IMR-90 (cell line): ENCODE data around the gene KLC3. TPM values are rescaled to one million over a fixed set of nuclear protein-coding genes. Genes with fewer than 3 reads are reported as not detected.

Source experiments
- ATAC-seq: fragments of 200-7000 bp; cut with Tn5 transposase; 2 replicates; pipeline ENCODE4 v1.9.1; 2020; ENCODE audit warnings: low read depth, mild to moderate bottlenecking, moderate library complexity
- BruUV-seq: library from RNA; stranded (reverse); fragments of 400-500 nt; replicated peaks from 2 replicates; lab custom pipeline; 2021; lab: Mats Ljungman, UMichigan
- CTCF ChIA-PET: fragments of 300-600 bp; formaldehyde crosslinking; extraction: SDS; loops from one replicate; lab custom pipeline; 2021; ENCODE audit warnings: antibody characterized with exemption; lab: Yijun Ruan, JAX
- POLR2A ChIA-PET: fragments of 300-600 bp; sonication (Branson Sonifier 250); formaldehyde crosslinking; loops from one replicate; lab custom pipeline; 2022; ENCODE audit warnings: antibody characterized with exemption; ENCODE audit not compliant: unreplicated experiment; lab: Charles Lee
- DNase-seq: peaks from one replicate; pipeline ENCODE4 v3.0.0; 2013
- H2AFZ ChIP-seq: replicated peaks from 2 replicates; pipeline ENCODE3; 2013; ENCODE audit warnings: low read length, mild to moderate bottlenecking; ENCODE audit not compliant: poor library complexity
- H2AK5ac ChIP-seq: 2 replicates; pipeline ENCODE4 v1.6.1; 2013; ENCODE audit warnings: low read depth, low read length, inconsistent platforms
- H2AK9ac ChIP-seq: replicated peaks from 2 replicates; pipeline ENCODE3; 2013; ENCODE audit warnings: mild to moderate bottlenecking, low read depth, low read length, moderate library complexity; ENCODE audit not compliant: poor library complexity
- H2BK120ac ChIP-seq: 2 replicates; pipeline ENCODE4 v1.6.1; 2013; ENCODE audit warnings: low read depth, low read length, inconsistent platforms
- H2BK15ac ChIP-seq: 3 replicates; pipeline ENCODE4 v1.6.1; 2013; ENCODE audit warnings: low read depth, low read length, inconsistent platforms
- H2BK20ac ChIP-seq: 2 replicates; pipeline ENCODE4 v1.6.1; 2013; ENCODE audit warnings: low read depth, mild to moderate bottlenecking, inconsistent platforms, low read length, moderate library complexity
- H2BK5ac ChIP-seq: 2 replicates; pipeline ENCODE4 v1.6.1; 2013; ENCODE audit warnings: mild to moderate bottlenecking, low read depth, low read length, inconsistent platforms; ENCODE audit not compliant: poor library complexity, severe bottlenecking
- H3K14ac ChIP-seq: replicated peaks from 2 replicates; pipeline ENCODE4 v1.6.1; 2013; ENCODE audit warnings: low read depth, low read length, inconsistent platforms
- H3K18ac ChIP-seq: 2 replicates; pipeline ENCODE4 v1.6.1; 2013; ENCODE audit warnings: low read depth, low read length, control low read depth
- H3K23ac ChIP-seq: 2 replicates; pipeline ENCODE4 v1.6.1; 2013; ENCODE audit warnings: low read depth, low read length, inconsistent platforms
- H3K27ac ChIP-seq: 2 replicates; pipeline ENCODE4 v1.5.1; 2013; ENCODE audit warnings: mild to moderate bottlenecking, control low read depth, low read length; ENCODE audit not compliant: insufficient read depth
- H3K27me3 ChIP-seq: 2 replicates; pipeline ENCODE4 v1.6.1; 2013; ENCODE audit warnings: low read length; ENCODE audit not compliant: control insufficient read depth, insufficient read depth
- H3K36me3 ChIP-seq: 2 replicates; pipeline ENCODE4 v1.6.1; 2013; ENCODE audit warnings: low read length, mixed read lengths; ENCODE audit not compliant: control insufficient read depth, insufficient read depth
- H3K4ac ChIP-seq: 2 replicates; pipeline ENCODE4 v1.6.1; 2013; ENCODE audit warnings: low read depth, low read length, inconsistent platforms
- H3K4me1 ChIP-seq: 2 replicates; pipeline ENCODE4 v1.6.1; 2013; ENCODE audit warnings: low read length, mixed read lengths; ENCODE audit not compliant: control insufficient read depth, insufficient read depth
- H3K4me2 ChIP-seq: 2 replicates; pipeline ENCODE4 v1.6.1; 2013; ENCODE audit warnings: low read depth, mild to moderate bottlenecking, control low read depth, low read length, moderate library complexity
- H3K4me3 ChIP-seq: 2 replicates; pipeline ENCODE4 v1.5.1; 2013; ENCODE audit warnings: low read depth, mild to moderate bottlenecking, control low read depth, low read length, moderate library complexity; ENCODE audit not compliant: insufficient read depth
- H3K56ac ChIP-seq: 2 replicates; pipeline ENCODE4 v1.6.1; 2013; ENCODE audit warnings: low read length, inconsistent platforms; ENCODE audit not compliant: insufficient read depth; ENCODE audit errors: extremely low read depth
- H3K79me1 ChIP-seq, 2 experiments: 2 replicates each; pipeline ENCODE4 v1.6.1; 2013; ENCODE audit warnings: low read length in 2 of 2, inconsistent platforms in 1 of 2, low read depth in 1 of 2
- H3K9ac ChIP-seq: 2 replicates; pipeline ENCODE4 v1.6.1; 2013; ENCODE audit warnings: low read depth, low read length, control low read depth
- H3K9me1 ChIP-seq: 2 replicates; pipeline ENCODE4 v1.6.1; 2013; ENCODE audit warnings: low read length, inconsistent platforms; ENCODE audit not compliant: insufficient read depth
- H3K9me3 ChIP-seq: 2 replicates; pipeline ENCODE4 v1.6.1; 2013; ENCODE audit warnings: low read length; ENCODE audit not compliant: control insufficient read depth, insufficient read depth
- H4K20me1 ChIP-seq: 2 replicates; pipeline ENCODE4 v1.6.1; 2013; ENCODE audit warnings: low read length, inconsistent platforms; ENCODE audit not compliant: insufficient read depth
- H4K5ac ChIP-seq: 2 replicates; pipeline ENCODE4 v1.6.1; 2013; ENCODE audit warnings: mild to moderate bottlenecking, low read depth, low read length, control low read depth
- H4K8ac ChIP-seq, 2 experiments: 2 replicates each; pipeline ENCODE4 v1.6.1; 2013; ENCODE audit warnings: low read depth in 2 of 2, low read length in 2 of 2, control low read depth in 1 of 2, inconsistent platforms in 1 of 2
- H4K91ac ChIP-seq: 2 replicates; pipeline ENCODE4 v1.6.1; 2013; ENCODE audit warnings: low read depth, low read length, inconsistent platforms; ENCODE audit not compliant: insufficient read depth
- BHLHE40 ChIP-seq: fragments of 150-350 bp; IDR thresholded peaks from 2 replicates; pipeline ENCODE4 v1.6.1; 2016; ENCODE audit warnings: mild to moderate bottlenecking, low read depth, low read length
- CEBPB ChIP-seq: IDR thresholded peaks from 2 replicates; pipeline ENCODE4 v1.6.1; 2012; ENCODE audit warnings: low read depth, low read length, improper control_type of control experiment
- CHD1 ChIP-seq: IDR thresholded peaks from 2 replicates; pipeline ENCODE4 v1.6.1; 2012; ENCODE audit warnings: low read depth, low read length, improper control_type of control experiment
- FOS ChIP-seq: fragments of 150-350 bp; IDR thresholded peaks from 2 replicates; pipeline ENCODE4 v1.6.1; 2016; ENCODE audit warnings: low read depth, low read length
- MAFK ChIP-seq: IDR thresholded peaks from 2 replicates; pipeline ENCODE4 v1.6.1; 2012; ENCODE audit warnings: low read depth, low read length, improper control_type of control experiment
- MAZ ChIP-seq: IDR thresholded peaks from 2 replicates; pipeline ENCODE4 v1.6.1; 2012; ENCODE audit warnings: low read depth, mild to moderate bottlenecking, low read length, improper control_type of control experiment, moderate library complexity, borderline replicate concordance
- MXI1 ChIP-seq: IDR thresholded peaks from 2 replicates; pipeline ENCODE4 v1.6.1; 2012; ENCODE audit warnings: low read depth, mild to moderate bottlenecking, low read length, moderate library complexity, borderline replicate concordance
- NFE2L2 ChIP-seq: fragments of 150-350 bp; IDR thresholded peaks from 2 replicates; pipeline ENCODE4 v1.6.1; 2016; ENCODE audit warnings: low read depth, mild to moderate bottlenecking, low read length
- POLR2A ChIP-seq: IDR thresholded peaks from 2 replicates; pipeline ENCODE4 v1.6.1; 2012; ENCODE audit warnings: mild to moderate bottlenecking, low read depth, low read length
- RAD21 ChIP-seq: IDR thresholded peaks from 2 replicates; pipeline ENCODE4 v1.6.1; 2012; ENCODE audit warnings: low read length, improper control_type of control experiment
- RCOR1 ChIP-seq: IDR thresholded peaks from 2 replicates; pipeline ENCODE4 v1.6.1; 2012; ENCODE audit warnings: mild to moderate bottlenecking, low read length, improper control_type of control experiment; ENCODE audit not compliant: insufficient replicate concordance
- RFX5 ChIP-seq: IDR thresholded peaks from 2 replicates; pipeline ENCODE4 v1.8.0; 2012; ENCODE audit warnings: low read depth, mild to moderate bottlenecking, low read length, moderate library complexity
- SMC3 ChIP-seq: fragments of 150-350 bp; IDR thresholded peaks from 2 replicates; pipeline ENCODE4 v1.6.1; 2016; ENCODE audit warnings: low read depth, mild to moderate bottlenecking, antibody characterized with exemption, low read length, moderate library complexity
- WGBS, 2 experiments: methylation state at CpG; one replicate each; pipeline versions ENCODE4 v1.1.5 to v1.1.7; 2013; ENCODE audit warnings: missing lambda C conversion rate in 2 of 2; ENCODE audit not compliant: insufficient read length in 1 of 2; ENCODE audit errors: extremely low coverage in 2 of 2; 5-methylcytosine and 5-hydroxymethylcytosine counted together
- dilution Hi-C: fragments of 300-500 bp; cut with HindIII; formaldehyde crosslinking; loops from one replicate; pipeline ENCODE4 v1.14.3; 2018; ENCODE audit warnings: low sequenced_read_pairs; ENCODE audit not compliant: unreplicated experiment
- in situ Hi-C: fragments of 300-500 bp; cut with MboI; formaldehyde crosslinking; loops from 3 replicates; pipeline ENCODE4 v1.14.3; 2019; ENCODE audit warnings: low sequenced_read_pairs, inconsistent platforms, mixed read lengths
- intact Hi-C: fragments of 100-400 bp; cut with micrococcal nuclease; formaldehyde crosslinking; loops from 2 replicates; pipeline ENCODE4 v1.10.0; 2022
- polyA plus RNA-seq, 3 experiments: library from polyadenylated mRNA; depleted of rRNA; stranded (reverse); fragments of >200 nt; gene quantifications; 2 replicates each; pipeline ENCODE4 v1.2.3, GENCODE V29; 2012; ENCODE audit warnings: low replicate concordance in 1 of 3
- total RNA-seq: library from RNA; depleted of rRNA; stranded (reverse); fragments of >200 nt; gene quantifications from 2 replicates; pipeline ENCODE4 v1.2.3, GENCODE V29; 2012
- TF ChIP-seq, protein P1 (sequence below): fragments of 150-350 bp; IDR thresholded peaks from 2 replicates; pipeline ENCODE4 v1.6.1; 2016; ENCODE audit warnings: low read depth, mild to moderate bottlenecking, low read length, moderate library complexity, borderline replicate concordance
- TF ChIP-seq, protein P2 (sequence below): fragments of 150-350 bp; IDR thresholded peaks from 2 replicates; pipeline ENCODE4 v1.6.1; 2017; ENCODE audit warnings: mild to moderate bottlenecking, antibody characterized with exemption, low read length, low read depth
- TF ChIP-seq, protein P3 (sequence below): conservative IDR thresholded peaks from 2 replicates; pipeline ENCODE4 v1.5.1; 2012; ENCODE audit warnings: mild to moderate bottlenecking, low read depth, low read length, improper control_type of control experiment

KLC3 gene
- total and polyA plus RNA-seq, 2 of the 4 experiments (the other 2 are of a cell fraction): 0.14 to 0.18 TPM

DNA sequence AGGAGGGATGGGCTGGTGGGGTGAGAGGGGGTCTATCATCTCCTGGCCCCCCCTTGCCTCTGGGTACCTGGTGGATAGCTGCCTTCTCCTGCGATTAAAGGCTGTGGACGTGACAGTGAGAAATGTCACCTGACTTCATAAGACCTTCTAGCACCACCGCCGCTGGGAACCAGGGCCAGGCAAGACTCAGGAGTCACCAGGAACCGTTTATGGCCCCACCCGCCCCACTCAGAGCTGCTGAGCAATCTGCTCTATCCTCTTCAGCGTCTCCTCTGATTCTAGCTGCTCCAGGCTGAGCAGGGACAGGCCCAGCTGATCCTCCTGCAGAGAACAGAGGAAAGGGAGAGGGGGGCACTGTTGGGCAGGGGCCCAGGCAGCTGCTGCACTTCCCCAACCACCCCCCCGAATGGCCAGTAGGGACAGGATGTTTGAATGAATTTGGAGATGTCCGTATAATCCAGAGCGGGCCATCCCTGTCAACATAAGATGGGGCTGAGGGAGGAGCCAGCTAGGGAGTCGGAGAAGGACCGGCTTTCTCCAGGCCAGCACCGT, 10.9 kb downstream of the KLC3 start:
- peaks cover 43% of the 10 kb centered on the region for H3K36me3 ChIP-seq
- H2BK5ac ChIP-seq: no peak overlapping the region
- no TSS peak for BruUV-seq
- H2BK120ac ChIP-seq: no peak overlapping the region
- H2BK20ac ChIP-seq: no peak overlapping the region
- POLR2A ChIA-PET: no interaction called here
- no peak overlapping the region for H3K23ac ChIP-seq
- H4K8ac ChIP-seq: no peak overlapping the region
- H3K27ac ChIP-seq: no peak overlapping the region
- no peak overlapping the region for H3K9ac ChIP-seq
- H4K20me1 ChIP-seq: peaks cover 15% of the 10 kb centered on the region
- in situ Hi-C loops: no loop called here
- intact Hi-C loops: no loop called here
- 80% methylated on average over 1 of the region's 13 CpGs; no CpG with 5 or more reads in 1 of the 2 experiments for WGBS, 2 experiments
- no peak overlapping the region for H3K4ac ChIP-seq
- H3K27me3 ChIP-seq: peaks cover 2% of the 10 kb centered on the region; the same call in 1 of the 2 replicates
- no peaks in the 10 kb centered on the region for H3K9me3 ChIP-seq
- H3K4me1 ChIP-seq: no peaks in the 10 kb centered on the region
- no peak overlapping the region for H4K91ac ChIP-seq
- no peak overlapping the region for H3K14ac ChIP-seq
- ATAC-seq: no peak
- H3K4me2 ChIP-seq: no peak overlapping the region
- H2BK15ac ChIP-seq: no peak overlapping the region
- no peak overlapping the region for H4K5ac ChIP-seq
- H3K79me1 ChIP-seq: peaks cover 0 to 10% of the 10 kb centered on the region in 2 experiments; a peak in 2 of 4 replicates
- no peak overlapping the region for H2AK9ac ChIP-seq
- peaks cover 2% of the 10 kb centered on the region; the same call in 1 of the 2 replicates for H3K9me1 ChIP-seq
- no peak overlapping the region for H2AFZ ChIP-seq
- dilution Hi-C loops: no loop called here
- DNase-seq: no peak
- no peak overlapping the region for H2AK5ac ChIP-seq
- H3K18ac ChIP-seq: no peak overlapping the region
- no peak overlapping the region for H3K56ac ChIP-seq
- CTCF ChIA-PET: no interaction called here
- no peak overlapping the region for H3K4me3 ChIP-seq
- no peak for TF ChIP-seq MAFK
- TF ChIP-seq, protein P1, sequence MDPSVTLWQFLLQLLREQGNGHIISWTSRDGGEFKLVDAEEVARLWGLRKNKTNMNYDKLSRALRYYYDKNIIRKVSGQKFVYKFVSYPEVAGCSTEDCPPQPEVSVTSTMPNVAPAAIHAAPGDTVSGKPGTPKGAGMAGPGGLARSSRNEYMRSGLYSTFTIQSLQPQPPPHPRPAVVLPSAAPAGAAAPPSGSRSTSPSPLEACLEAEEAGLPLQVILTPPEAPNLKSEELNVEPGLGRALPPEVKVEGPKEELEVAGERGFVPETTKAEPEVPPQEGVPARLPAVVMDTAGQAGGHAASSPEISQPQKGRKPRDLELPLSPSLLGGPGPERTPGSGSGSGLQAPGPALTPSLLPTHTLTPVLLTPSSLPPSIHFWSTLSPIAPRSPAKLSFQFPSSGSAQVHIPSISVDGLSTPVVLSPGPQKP: no peak
- no peak for TF ChIP-seq RCOR1
- no peak for TF ChIP-seq BHLHE40
- TF ChIP-seq CEBPB: no peak
- no peak for TF ChIP-seq SMC3
- TF ChIP-seq CHD1: no peak
- no peak for TF ChIP-seq FOS
- TF ChIP-seq POLR2A: no peak
- TF ChIP-seq RAD21: no peak
- TF ChIP-seq, protein P2, sequence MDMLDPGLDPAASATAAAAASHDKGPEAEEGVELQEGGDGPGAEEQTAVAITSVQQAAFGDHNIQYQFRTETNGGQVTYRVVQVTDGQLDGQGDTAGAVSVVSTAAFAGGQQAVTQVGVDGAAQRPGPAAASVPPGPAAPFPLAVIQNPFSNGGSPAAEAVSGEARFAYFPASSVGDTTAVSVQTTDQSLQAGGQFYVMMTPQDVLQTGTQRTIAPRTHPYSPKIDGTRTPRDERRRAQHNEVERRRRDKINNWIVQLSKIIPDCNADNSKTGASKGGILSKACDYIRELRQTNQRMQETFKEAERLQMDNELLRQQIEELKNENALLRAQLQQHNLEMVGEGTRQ: no peak
- no peak for TF ChIP-seq MXI1
- TF ChIP-seq, protein P3, sequence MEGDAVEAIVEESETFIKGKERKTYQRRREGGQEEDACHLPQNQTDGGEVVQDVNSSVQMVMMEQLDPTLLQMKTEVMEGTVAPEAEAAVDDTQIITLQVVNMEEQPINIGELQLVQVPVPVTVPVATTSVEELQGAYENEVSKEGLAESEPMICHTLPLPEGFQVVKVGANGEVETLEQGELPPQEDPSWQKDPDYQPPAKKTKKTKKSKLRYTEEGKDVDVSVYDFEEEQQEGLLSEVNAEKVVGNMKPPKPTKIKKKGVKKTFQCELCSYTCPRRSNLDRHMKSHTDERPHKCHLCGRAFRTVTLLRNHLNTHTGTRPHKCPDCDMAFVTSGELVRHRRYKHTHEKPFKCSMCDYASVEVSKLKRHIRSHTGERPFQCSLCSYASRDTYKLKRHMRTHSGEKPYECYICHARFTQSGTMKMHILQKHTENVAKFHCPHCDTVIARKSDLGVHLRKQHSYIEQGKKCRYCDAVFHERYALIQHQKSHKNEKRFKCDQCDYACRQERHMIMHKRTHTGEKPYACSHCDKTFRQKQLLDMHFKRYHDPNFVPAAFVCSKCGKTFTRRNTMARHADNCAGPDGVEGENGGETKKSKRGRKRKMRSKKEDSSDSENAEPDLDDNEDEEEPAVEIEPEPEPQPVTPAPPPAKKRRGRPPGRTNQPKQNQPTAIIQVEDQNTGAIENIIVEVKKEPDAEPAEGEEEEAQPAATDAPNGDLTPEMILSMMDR: no peak
- no peak for TF ChIP-seq NFE2L2
- no peak for TF ChIP-seq MAZ
- no peak for TF ChIP-seq RFX5
